Ureter (tissue), 1 donor: Measurements from ENCODE around the gene C3orf20. TPM values are rescaled to one million over a fixed set of nuclear protein-coding genes. Genes with fewer than 3 reads are reported as not detected.
"Not testable (repeated sequence)": the region's sequence is repeated elsewhere in the genome, so short reads cannot be mapped to it uniquely, and the experiment has no call there.

Experiments used
- DNase-seq: peaks from one replicate; pipeline ENCODE4 v3.0.0-alpha.2; 2020; ENCODE audit warnings: low spot score
- total RNA-seq: library from RNA; stranded (reverse); gene quantifications from one replicate; pipeline ENCODE4 v1.2.4, GENCODE V29; 2023
- donor health status: DM: yes; HTN: yes; CAD: no.

Gene C3orf20
- total RNA-seq, 1 donor from 2014 or later, result 0.31 TPM

DNA sequence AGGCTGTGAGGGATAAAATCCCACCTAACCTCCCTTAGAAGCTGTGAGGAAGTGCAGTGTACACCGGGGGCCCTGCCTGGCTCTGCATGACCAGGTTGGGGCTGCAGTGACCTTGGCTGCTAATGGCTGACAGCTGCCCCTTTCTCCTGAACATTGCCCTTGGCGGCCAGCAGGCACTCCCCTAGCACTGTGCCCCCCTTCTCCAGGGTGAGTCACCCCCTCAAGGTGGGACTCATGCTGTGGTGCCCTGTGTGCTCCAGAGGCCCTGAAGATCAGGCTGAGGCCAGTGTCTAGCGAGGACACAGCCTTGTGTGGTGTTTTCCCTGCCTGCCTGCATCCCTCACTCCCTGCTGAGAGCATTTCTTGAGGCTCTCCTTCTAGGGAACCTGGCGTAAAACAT is 122.8 kb downstream of the C3orf20 start:
- no peak for DNase-seq

DNA sequence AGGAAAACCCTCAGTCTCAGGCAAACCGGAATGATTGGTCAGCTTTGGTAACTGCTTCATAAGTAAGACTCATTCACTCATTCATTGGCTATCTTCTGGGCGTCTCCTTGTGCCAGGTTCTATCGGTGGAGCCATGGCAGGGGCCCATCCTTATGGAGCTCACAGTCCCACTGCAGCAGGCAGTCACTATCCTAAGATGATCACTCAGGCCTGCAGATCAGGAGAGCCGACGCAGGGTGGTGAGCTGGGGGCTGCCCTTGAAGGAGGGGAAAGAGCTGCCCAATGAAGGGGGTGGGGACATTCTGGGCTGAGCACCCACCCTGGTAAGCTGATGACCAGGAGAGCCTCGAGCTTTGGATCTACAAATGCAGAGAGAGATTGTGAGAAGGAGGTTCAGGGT is 123.3 kb downstream of the C3orf20 start:
- no peak for DNase-seq

DNA sequence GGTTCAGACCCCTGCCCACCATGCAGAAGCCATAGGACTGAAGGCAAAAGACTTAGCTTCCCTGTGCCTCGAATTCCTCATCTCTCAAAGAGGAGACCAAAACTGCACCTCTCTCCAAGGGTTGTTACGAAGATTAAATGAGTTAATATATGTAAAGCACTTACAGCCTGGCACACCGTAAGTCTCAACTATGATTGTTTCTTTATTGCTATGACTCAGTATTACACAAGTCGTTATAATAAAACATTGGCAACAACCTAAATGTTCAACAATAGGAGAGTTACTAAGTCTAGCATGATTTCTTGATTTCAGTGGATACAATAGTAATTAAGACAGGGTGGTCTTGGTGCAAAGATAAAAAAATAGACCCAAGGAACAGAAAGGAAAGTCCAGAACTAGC is 124.2 kb downstream of the C3orf20 start:
- DNase-seq, result no peak

- peak; percentile 29 for DNase-seq
Observed at GRCh38 chr3:14801031-14801430, 126.1 kb downstream of the C3orf20 start.

- no peak for DNase-seq
Observed at GRCh38 chr3:14801668-14802380, 126.9 kb downstream of the C3orf20 start.

- no peak for DNase-seq
Observed at GRCh38 chr3:14802381-14802731, 127.4 kb downstream of the C3orf20 start.

DNA sequence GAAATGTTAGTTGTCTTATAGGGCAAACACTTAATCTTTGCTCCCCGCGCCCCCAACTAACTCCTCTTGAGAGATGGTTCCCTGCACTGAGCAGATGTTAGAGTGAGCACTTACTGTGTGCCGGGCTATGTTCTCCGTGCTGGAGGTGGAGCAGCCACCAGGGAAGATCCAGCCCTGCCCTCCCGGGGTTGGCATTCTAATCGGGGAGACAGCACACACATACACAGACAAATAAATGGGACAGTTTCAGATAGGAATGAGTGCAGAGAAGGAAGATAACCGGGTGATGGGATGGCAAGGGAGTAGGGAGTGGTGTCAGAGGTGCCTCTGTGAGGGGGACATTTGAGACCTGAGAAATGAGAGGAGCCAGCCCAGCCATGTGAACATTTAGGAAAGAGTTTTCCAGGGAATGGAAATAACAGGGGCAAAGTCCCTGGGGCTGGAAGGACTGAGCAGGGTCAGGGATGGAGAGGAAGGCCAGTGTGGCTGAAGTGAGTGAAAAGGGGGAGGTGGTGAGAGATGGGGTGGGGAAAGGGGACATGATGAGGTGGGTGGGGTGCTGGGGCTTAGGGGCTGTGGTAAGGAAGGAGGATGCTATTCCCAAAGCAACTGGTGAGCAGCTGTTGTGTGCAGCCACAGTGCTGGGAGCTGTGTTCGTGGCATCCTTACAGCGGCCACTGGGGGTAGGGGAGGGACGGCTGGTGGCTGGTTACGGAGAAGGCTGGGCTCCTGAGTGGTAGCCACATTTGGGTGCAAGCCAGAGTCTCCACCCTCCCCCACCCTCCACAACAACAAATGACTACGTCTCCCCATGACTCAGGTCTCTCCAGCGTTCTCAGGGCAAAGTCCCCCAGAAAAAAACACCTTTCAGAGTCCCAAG is 128.4 kb downstream of the C3orf20 start:
- DNase-seq, result no peak

GRCh38 chr3:14803981-14804834 is 129.3 kb downstream of the C3orf20 start:
- DNase-seq, result no peak

DNA sequence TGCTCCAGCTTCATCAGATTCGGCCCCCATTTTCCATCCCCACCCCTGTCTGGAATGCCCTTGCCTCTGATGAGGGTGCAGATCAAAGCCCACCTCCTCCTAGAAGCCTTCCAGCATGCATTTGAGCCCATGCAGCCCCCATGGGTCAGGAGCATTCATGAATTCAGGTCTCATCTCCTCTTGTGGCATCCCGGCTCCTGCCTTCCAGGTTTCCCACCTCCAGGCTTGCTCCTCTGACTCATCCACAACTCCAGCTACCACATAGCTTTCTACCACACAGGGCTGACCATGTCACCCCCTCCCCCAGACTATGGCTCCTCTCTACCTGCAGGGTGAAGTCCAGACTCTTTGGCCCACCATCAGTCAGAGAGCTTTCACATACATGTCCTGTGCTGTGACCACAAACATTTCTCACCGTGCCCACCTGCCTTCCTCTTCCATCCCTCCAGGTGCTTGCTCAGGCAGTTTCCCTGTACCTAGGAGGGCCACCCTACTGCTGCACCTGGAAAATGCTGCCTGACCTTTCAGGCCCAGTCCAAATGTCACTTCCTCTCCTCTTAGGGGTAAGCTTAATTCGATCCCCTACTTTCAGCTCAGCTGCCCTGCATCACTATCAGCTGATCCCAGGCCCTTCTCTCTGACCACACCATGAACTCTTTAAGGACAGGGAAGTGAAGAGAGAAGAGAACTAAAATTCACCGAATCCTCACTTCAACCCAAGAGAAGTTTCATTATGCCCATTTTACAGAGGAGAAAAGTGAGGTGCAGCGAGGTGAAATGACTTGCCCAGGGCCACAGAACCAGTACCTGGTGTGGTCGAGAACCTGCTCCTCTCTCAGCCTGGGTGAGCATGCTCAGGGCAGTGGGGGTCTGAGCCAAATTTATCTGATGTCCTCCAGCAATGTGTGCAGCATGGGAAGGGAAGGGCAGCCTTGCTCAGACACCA is 130.2 kb downstream of the C3orf20 start:
- DNase-seq, result no peak

DNA sequence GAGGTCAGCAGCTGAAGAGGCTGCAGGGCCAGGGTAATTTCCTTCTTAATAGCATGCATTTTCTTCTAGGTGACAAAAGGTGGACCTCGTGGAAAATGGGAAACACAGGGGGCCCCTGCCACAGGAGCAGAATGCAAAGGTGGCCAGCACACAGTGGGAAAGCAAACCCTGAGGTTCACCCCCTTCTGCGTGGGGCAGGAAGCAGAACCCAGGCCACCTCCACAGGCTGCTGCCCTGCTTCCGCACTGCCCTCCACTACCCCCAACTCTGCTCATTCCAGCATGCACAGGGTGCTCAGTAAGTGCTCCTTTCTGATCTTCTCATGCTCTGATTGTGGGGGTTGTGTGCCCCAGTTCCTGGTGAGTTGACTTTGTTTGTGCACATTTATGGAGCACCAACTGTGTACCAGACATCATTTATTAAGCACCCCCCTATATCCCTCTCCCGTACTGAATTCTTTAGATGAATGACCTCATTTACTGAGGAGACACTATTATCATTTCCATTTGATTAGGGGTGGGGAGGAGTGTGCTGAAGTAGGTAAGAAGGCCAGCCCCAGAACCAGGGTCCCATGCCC is 131.1 kb downstream of the C3orf20 start:
- DNase-seq, result no peak

DNA sequence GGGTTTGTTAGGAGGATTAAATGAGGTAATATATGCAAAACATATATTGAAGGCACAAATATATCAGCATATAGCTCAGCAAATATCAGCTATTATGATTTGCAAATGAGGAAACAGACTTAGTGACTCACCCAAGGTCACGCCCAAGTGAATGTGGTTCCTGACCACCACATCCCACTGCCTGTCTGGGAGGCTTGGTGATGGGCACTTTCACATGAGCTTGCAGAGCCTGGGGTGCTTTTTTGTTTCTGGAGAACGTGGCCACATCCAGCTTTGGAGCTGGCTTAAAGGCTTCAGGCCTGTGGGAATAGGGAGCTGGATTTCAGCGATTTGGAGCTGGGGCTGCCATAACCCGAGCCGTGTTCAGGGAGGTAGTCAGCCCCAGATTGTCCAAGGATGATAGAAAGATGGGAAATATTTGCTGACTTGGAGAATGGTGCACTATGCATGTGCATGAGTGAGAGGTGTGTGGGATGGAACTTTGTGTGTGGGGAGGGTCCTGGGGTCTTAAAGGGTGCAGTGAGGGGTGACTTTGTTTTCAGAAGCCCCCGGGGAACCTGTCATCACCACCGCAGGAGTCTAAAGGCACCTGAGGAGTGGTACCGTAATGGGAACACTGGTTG is 131.8 kb downstream of the C3orf20 start:
- no peak for DNase-seq

- no peak for DNase-seq
Observed at GRCh38 chr3:14808025-14808424, 133.1 kb downstream of the C3orf20 start.

- DNase-seq, result no peak
Observed at GRCh38 chr3:14808502-14809266, 133.7 kb downstream of the C3orf20 start.

- not testable (repeated sequence) for DNase-seq
Observed at GRCh38 chr3:14809611-14810010, 134.7 kb downstream of the C3orf20 start.

GRCh38 chr3:14810070-14810791 is 135.3 kb downstream of the C3orf20 start:
- no peak for DNase-seq

DNA sequence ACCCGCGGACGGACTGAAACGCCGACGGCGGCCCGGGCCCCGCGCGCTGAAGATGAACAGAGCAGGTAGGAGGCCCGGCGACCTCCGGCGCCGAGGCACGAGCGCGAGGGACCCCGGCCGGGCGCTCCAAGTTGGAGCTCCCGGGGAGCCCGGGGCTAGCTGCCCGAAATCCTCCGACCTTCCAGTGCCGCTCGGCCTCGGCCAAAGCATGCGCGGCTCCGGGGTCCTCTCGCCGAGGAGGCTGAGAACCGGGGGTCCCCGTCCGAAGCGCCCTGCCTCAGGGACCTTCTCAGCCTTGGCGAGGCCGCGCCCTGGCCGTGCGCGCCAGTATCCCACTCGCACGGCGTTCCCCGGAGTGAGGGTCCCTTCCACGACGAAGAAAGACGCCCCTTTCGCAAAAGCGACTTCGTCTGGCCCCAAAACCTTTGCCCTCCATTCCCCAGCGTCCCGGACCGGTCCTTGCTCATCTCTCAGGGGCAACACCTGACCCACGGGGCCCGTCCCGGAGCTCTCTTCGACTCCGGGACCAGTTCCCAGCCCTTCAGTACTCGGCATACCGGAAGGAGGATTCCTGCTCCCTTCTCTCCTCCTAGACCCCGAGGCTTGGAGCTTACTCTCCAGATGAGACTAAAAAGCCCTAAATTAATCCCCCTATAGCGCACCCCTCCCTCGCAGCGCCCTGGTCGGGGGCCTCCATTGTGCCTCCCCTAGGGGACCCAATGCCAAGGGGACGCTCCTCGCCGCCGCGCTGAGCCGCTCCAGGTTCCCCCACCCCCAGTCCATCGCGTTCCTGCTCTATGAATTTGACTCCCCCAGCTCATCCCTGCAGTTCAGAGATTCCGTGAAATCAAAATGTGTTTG is 136.1 kb downstream of the C3orf20 start:
- no peak for DNase-seq

DNA sequence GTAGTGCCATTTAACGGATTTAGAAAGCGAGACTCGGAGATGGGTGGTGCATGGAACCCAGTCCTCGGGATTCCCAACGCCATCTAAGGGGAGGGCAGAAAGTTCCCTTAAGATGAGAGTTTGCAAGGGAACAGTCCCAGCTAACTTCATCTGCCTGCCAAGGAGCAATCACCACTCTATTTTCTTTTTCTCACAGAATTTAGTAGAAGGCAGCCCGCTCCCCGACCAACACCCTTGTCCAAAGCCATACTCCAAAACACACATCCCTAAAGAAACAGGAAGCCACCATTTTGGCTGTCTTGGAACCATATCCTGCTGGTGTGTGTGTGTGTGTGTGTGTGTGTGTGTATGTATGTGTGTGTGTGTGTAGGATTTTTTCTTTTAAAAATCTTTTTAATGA is 136.7 kb downstream of the C3orf20 start:
- DNase-seq, result no peak
